HEK293T (cell line): ENCODE measurements around the gene CELSR2.

Experiments
- FOXK2 ChIP-seq: fragments of 450-650 bp; IDR thresholded peaks from 2 replicates; pipeline ENCODE4 v1.6.1; 2016; ENCODE audit warnings: mild to moderate bottlenecking
- HDGF ChIP-seq: fragments of 450-650 bp; IDR thresholded peaks from 2 replicates; pipeline ENCODE4 v1.6.1; 2017; ENCODE audit warnings: antibody characterized with exemption, borderline replicate concordance
- SP1 ChIP-seq: fragments of 450-650 bp; IDR thresholded peaks from 2 replicates; pipeline ENCODE4 v1.6.1; 2017
- SUZ12 ChIP-seq: fragments of 450-650 bp; IDR thresholded peaks from 2 replicates; pipeline ENCODE4 v1.6.1; 2016; ENCODE audit warnings: mild to moderate bottlenecking

DNA sequence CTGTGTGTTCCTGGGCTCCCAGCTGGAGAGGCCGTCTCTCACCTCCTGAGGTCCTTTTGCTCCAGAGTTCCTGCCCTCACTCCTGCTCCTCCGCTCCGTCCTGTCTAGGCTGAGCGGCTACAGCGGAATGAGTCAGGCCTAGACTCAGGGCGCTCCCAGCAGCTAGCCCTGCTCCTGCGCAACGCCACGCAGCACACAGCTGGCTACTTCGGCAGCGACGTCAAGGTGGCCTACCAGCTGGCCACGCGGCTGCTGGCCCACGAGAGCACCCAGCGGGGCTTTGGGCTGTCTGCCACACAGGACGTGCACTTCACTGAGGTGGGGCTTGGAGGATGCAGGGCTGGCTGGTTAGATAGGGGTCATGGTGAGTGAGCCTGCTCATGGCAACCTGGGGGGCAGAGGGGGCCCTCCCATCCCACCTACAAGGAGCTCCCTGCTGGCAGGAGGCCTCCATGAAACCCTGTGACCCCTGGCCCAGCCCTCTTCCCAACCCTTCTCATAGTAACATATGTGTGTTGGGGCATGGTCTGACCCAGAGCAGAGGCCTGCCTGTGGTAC lies 18.5 kb downstream of the CELSR2 start:
- TF ChIP-seq FOXK2: no peak
- no peak for TF ChIP-seq SUZ12
- no peak for TF ChIP-seq SP1
- TF ChIP-seq HDGF: no peak
